ENCODE results near the gene PRAMEF33.
"Not testable (repeated sequence)": the region's sequence is repeated elsewhere in the genome, so short reads cannot be mapped to it uniquely, and the experiment has no call there.

Gene PRAMEF33, protein sequence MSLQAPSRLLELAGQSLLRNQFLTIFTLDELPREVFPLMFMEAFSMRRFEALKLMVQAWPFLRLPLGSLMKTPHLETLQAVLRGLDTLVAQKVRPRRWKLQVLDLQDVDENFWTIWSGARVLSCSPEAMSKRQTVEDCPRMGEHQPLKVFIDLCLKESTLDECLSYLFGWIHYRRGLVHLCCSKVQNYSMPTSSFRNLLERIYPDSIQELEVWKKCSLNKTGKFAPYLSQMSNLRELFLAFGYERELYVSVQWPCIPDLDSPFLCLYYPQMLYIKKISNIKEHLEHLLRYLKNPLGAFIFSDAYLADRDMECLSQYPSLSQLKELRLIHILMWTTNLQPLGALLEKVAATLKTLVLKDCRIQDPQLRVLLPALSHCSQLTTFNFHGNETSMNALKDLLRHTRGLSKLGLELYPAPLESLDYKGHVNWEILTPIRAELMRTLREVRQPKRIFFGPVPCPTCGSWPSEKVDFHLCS

GRCh38 chr1:13303239-13303638 lies at the start of gene PRAMEF33:
Gene PRAMEF33, plus strand, starts transcription at chr1:13303539. Its CDS starts 2,416 bp downstream, at chr1:13305955.
- DNase-seq (ENCODE audit: low read depth): not testable (repeated sequence)

GRCh38 chr1:13253898-13254297 lies 49.4 kb upstream of the PRAMEF33 start, which contains the start of gene PRAMEF5:
Gene PRAMEF5, plus strand, starts transcription at chr1:13254198. Its CDS starts 5,071 bp downstream, at chr1:13259269.
- DNase-seq (ENCODE audit: low read depth): not testable (repeated sequence)

DNA sequence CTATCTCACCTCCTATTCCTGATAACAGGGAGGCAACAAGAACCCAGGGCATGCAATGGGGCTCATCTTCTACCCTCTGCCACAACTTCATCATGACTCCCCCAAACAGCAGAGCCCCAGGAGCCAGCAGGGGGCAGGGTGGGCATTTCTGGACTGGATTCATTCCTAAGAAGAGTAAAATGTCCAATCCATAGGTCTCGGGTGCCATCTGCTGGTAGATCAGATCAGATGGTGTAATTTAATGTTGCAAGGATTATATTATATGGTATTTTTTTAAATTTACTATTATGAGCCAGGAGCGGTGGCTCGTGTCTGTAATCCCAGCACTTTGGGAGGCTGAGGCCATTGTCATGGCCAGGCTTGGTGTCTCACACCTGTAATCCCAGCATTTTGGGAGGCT lies 38.2 kb upstream of the PRAMEF33 start:
- not testable (repeated sequence) for DNase-seq (ENCODE audit: low read depth)

- DNase-seq (ENCODE audit: low read depth): not testable (repeated sequence)
Observed at GRCh38 chr1:13277016-13277415, 26.3 kb upstream of the PRAMEF33 start.

GRCh38 chr1:13279617-13280016 lies 23.7 kb upstream of the PRAMEF33 start:
- not testable (repeated sequence) for DNase-seq (ENCODE audit: low read depth)

- not testable (repeated sequence) for DNase-seq (ENCODE audit: low read depth)
Observed at GRCh38 chr1:13285037-13285436, 18.3 kb upstream of the PRAMEF33 start, which contains the start of gene PRAMEF8. Gene PRAMEF8, minus strand, starts transcription at chr1:13285137. Its CDS starts 1,046 bp downstream, at chr1:13284091.

DNA sequence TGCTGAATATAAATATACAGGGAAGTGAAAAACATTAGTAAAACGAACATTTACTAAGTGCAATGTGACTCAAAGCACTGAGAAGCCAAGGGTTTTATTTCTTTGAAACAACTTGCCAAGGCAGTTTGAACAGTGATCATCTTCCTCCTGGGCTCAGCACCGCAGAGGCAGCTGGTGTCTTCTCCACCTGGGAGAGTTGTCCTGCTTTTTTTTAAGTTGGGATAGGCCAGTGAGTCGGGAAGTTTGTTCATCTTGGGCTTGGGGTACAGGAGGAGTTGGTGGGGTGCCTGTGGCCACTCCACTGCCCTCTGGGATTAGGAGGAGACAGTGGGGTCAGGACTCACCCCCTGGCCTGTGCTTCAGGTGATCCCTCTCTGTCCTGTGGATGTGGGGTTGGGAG lies 14.3 kb upstream of the PRAMEF33 start:
- DNase-seq (ENCODE audit: low read depth): not testable (repeated sequence)

DNA sequence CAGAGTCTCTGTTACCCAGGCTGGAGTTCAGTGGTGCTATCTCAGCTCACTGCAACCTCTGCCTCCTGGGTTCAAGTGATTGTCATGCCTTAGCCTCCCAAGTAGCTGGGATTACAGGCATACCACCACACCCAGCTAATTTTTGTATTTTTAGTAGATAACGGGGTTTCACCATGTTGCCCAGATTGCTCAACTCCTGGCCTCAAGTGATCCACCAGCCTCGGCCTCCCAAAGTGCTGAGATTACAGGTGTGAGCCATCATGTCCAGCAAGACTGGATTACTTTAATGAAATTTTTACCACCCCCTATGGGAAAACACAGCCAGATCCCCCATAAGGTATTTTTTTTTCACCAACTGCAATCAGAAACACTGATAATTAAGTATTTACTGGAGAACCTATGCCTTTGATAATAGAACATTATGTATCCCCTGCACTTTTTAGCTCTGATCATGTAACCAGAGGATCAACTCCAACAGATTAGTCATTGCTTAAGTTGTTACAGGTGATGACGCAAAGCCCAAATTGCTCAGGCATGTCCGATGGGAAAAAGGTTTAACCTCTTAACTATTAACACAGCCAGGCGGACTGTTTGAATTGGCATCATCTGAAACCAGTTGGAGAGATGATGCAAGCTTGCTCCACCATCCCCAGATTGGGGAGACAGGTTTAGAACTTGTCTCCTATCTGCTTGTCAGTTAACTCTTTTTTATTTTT lies 6.0 kb upstream of the PRAMEF33 start:
- DNase-seq (ENCODE audit: low read depth): not testable (repeated sequence)

DNA sequence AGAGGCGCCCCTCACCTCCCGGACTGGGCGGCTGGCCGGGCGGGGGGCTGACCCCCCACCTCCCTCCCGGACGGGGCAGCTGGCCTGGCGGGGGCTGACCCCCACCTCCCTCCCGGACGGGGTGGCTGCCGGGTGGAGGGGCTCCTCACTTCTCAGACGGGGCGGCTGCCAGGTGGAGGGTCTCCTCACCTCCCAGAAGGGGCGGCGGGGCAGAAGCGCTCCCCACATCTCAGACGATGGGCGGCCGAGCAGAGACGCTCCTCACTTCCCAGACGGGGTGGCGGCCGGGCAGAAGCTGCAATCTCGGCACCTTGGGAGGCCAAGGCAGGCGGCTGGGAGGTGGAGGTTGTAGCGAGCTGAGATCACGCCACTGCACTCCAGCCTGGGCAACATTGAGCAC lies 4.6 kb upstream of the PRAMEF33 start:
- not testable (repeated sequence) for DNase-seq (ENCODE audit: low read depth)

DNA sequence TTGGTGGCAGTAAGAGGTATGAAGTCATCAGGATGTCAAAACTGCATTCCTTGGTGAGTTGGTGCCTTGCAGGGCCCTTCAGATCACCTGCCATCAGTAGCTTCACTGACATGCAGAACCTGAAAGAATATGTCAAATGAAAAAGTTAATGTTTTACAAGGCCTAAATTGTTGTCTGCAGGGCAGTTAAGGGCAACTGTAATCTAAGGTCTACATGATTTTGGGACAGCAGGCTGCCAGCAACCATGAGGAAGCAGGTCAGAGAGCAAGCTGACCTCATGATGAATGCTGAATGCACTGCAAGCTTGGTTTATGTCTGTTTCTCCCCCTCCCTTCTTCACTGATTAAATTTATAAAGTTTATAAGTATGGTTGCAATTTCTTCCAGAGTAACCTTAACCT lies 1.1 kb upstream of the PRAMEF33 start:
- DNase-seq (ENCODE audit: low read depth): not testable (repeated sequence)

DNA sequence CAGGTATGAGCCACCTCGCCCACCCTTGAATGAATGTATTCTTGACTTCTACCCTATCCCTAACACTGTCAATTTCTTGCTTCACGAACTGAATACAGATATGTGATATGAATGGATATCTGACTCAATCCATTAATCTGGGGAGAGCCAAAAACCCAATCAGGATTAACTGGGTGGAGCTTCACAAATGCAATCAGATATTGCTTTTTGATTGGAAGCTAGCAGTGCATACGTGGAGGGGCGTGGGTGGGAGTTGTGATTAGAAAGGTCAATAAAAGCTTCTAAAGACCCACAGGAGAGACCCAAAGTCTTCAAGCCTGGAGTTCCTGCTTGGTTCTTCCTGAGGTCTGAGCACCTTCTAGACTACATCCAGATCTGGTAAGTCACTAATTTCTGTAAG lies 11.9 kb downstream of the PRAMEF33 start, which contains the start of gene PRAMEF15:
Gene PRAMEF15 (plus strand): TSS at position 301 of the 400 bp plus-strand sequence. CDS start 2,827 bp downstream, outside the sequence.
- not testable (repeated sequence) for DNase-seq (ENCODE audit: low read depth)

- not testable (repeated sequence) for DNase-seq (ENCODE audit: low read depth)
Observed at GRCh38 chr1:13342496-13342895, 39.2 kb downstream of the PRAMEF33 start.

- DNase-seq (ENCODE audit: low read depth): not testable (repeated sequence)
Observed at GRCh38 chr1:13347034-13347433, 43.7 kb downstream of the PRAMEF33 start, which contains the start of gene PRAMEF14. Gene PRAMEF14, minus strand, starts transcription at chr1:13347134. Its CDS starts 1,820 bp downstream, at chr1:13345314.

DNA sequence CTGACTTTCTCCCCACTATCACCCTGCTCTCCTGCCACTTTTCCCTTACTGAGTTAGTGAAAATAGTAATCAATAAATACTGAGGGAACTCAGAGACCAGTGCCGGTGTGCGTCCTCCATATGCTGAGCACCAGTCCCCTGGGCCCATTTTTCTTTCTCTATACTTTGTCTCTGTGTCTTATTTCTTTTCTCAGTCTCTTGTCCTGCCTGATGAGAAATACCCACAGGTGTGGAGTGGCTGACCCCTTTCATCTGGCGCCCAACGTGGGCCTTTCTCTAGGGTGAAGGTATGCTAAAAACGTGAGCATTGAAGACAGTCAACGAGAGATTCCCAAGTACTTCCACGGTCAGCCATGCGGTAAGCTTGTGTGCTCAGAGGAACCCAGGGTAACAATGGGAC lies 50.1 kb downstream of the PRAMEF33 start:
- not testable (repeated sequence) for DNase-seq (ENCODE audit: low read depth)

DNA sequence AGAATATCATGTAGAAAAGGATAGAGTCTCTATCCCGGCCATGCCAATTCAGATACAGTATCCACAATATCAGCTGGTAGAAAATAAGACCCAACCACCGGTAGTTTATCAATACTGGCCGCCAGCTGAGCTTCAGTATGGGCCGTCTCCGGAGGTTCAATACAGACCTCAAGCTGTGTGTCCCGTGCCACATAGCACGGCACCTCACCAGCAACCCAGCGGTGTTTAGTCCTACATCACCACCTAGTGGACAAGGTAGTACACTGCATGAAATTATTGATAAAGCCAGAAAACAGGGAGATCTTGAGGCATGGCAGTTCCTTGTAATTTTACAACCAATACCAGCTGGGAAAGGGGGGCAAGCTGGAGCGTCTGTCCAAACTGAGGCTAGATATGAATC lies 51.1 kb downstream of the PRAMEF33 start:
- not testable (repeated sequence) for DNase-seq (ENCODE audit: low read depth)

- DNase-seq (ENCODE audit: low read depth): peak; percentile 2
Observed at GRCh38 chr1:13356774-13357173, 53.4 kb downstream of the PRAMEF33 start.
